A673 (cell line): ENCODE measurements around the gene ETNK1.

Experiments
- CTCF ChIP-seq: fragments of 300-800, 200-600 bp; sonication (generic); conservative IDR thresholded peaks from 2 replicates; pipeline ENCODE4 v1.5.1; 2017; ENCODE audit warnings: low read depth, mild to moderate bottlenecking, antibody characterized with exemption, low read length, moderate library complexity, mixed read lengths
- EZH2 ChIP-seq: fragments of 200-600 bp; sonication (generic); IDR thresholded peaks from 2 replicates; pipeline ENCODE4 v1.6.1; 2017; ENCODE audit warnings: borderline replicate concordance, low read depth, mild to moderate bottlenecking, mixed read lengths, antibody characterized with exemption, low read length; ENCODE audit not compliant: poor library complexity, severe bottlenecking

- TF ChIP-seq CTCF (no peak), EZH2 (no peak)
Measured at GRCh38 chr12:22698576-22698975, 73.6 kb downstream of the ETNK1 start.
